Fibroblast of lung (primary cell): ENCODE data around the gene CAMK2B.

Experiments used
- EZH2 ChIP-seq: IDR thresholded peaks from 2 replicates; pipeline ENCODE4 v1.5.1; 2012; ENCODE audit warnings: low read length, control low read depth, mild to moderate bottlenecking; ENCODE audit errors: missing control alignments
- TF ChIP-seq, protein P1 (sequence below), 2 donors: IDR thresholded peaks in 1 of 2; conservative IDR thresholded peaks in 1 of 2; 1 replicate in 1 of 2; 2 replicates in 1 of 2; pipeline ENCODE4 v1.5.1; 2011 to 2012; ENCODE audit warnings: low read length in 2 of 2, control low read depth in 1 of 2, inconsistent platforms in 1 of 2, low read depth in 1 of 2, mild to moderate bottlenecking in 1 of 2

DNA sequence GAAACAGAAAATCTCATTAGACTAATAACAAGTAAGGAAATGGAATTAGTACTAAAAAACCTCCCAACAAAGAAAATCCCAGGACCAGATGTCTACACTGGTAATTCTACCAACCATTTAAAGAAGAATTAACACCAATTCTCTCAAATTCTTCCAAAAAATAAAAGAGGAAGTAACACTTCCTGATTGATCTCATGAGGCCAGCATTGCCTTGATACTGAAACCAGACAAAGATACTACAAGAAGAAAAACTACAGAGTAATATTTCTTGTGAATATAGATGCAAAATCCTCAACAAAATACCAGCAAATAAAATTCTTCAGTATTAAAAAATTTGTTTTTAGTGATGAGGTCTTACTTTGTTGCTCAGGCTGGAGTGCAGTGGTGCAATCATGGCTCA is 157.5 kb downstream of the CAMK2B start:
- TF ChIP-seq, protein P1, sequence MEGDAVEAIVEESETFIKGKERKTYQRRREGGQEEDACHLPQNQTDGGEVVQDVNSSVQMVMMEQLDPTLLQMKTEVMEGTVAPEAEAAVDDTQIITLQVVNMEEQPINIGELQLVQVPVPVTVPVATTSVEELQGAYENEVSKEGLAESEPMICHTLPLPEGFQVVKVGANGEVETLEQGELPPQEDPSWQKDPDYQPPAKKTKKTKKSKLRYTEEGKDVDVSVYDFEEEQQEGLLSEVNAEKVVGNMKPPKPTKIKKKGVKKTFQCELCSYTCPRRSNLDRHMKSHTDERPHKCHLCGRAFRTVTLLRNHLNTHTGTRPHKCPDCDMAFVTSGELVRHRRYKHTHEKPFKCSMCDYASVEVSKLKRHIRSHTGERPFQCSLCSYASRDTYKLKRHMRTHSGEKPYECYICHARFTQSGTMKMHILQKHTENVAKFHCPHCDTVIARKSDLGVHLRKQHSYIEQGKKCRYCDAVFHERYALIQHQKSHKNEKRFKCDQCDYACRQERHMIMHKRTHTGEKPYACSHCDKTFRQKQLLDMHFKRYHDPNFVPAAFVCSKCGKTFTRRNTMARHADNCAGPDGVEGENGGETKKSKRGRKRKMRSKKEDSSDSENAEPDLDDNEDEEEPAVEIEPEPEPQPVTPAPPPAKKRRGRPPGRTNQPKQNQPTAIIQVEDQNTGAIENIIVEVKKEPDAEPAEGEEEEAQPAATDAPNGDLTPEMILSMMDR (conservative IDR thresholded peaks at IDR 0.05 in 1 of 2, IDR thresholded peaks at IDR 0.05 in 1 of 2; ENCODE audit: low read depth in 1 of 2, low read length in 2 of 2): no peak
- TF ChIP-seq EZH2: no peak
